Kidney epithelial cell (primary cell): ENCODE results near the gene CACNB2. TPM values are rescaled to one million over a fixed set of nuclear protein-coding genes. Genes with fewer than 3 reads are reported as not detected.

Experiments used
- DNase-seq: peaks from one replicate; pipeline ENCODE4 v3.0.0-alpha.2; 2010; ENCODE audit warnings: low read depth
- H3K27me3 ChIP-seq: 2 replicates; pipeline ENCODE4 v1.6.0; 2011; ENCODE audit warnings: low read length; ENCODE audit not compliant: control insufficient read depth, insufficient read depth
- H3K36me3 ChIP-seq: 2 replicates; pipeline ENCODE4 v1.5.1; 2011; ENCODE audit warnings: low read length; ENCODE audit not compliant: control insufficient read depth, insufficient read depth
- H3K4me3 ChIP-seq: 2 replicates; pipeline ENCODE4 v1.5.1; 2011; ENCODE audit warnings: low read depth, mild to moderate bottlenecking, control low read depth, low read length
- total RNA-seq: library from RNA; depleted of rRNA; stranded (reverse); fragments of >200 nt; gene quantifications from 2 replicates; pipeline ENCODE4 v1.2.3, GENCODE V29; 2015
- TF ChIP-seq, protein P1 (sequence below): IDR thresholded peaks from 2 replicates; pipeline ENCODE4 v1.5.1; 2011; ENCODE audit warnings: mild to moderate bottlenecking, moderate library complexity, low read length, control low read depth, inconsistent platforms; ENCODE audit not compliant: insufficient read depth, poor library complexity, severe bottlenecking

Gene CACNB2
- total RNA-seq, 1 donor from 2014 or later, result 0.04 TPM

DNA sequence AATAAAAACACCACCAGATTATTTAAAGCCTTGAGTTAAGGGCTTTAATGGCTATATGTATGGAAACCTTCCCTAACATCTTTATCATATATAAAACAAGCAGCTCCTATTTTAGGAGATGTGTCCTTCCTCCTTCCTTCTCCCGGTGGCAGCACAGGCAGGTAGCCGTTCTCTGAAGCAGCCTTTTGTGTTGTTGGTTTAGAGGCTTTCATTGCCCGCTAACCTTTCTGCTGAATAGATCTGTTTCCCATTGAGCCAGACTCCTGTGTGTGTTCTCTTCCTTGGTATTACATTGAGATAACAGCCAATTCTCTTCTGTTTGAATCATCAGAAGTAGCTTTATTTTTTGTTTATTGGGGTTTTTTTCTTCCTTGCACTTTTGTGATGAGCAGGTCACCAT lies 131.3 kb downstream of the CACNB2 start:
- Histone ChIP-seq H3K4me3 (no peak overlapping the region), H3K27me3 (no peaks in the 10 kb centered on the region), H3K36me3 (no peaks in the 10 kb centered on the region)
- no peak for DNase-seq
- TF ChIP-seq, protein P1, sequence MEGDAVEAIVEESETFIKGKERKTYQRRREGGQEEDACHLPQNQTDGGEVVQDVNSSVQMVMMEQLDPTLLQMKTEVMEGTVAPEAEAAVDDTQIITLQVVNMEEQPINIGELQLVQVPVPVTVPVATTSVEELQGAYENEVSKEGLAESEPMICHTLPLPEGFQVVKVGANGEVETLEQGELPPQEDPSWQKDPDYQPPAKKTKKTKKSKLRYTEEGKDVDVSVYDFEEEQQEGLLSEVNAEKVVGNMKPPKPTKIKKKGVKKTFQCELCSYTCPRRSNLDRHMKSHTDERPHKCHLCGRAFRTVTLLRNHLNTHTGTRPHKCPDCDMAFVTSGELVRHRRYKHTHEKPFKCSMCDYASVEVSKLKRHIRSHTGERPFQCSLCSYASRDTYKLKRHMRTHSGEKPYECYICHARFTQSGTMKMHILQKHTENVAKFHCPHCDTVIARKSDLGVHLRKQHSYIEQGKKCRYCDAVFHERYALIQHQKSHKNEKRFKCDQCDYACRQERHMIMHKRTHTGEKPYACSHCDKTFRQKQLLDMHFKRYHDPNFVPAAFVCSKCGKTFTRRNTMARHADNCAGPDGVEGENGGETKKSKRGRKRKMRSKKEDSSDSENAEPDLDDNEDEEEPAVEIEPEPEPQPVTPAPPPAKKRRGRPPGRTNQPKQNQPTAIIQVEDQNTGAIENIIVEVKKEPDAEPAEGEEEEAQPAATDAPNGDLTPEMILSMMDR, result no peak

DNA sequence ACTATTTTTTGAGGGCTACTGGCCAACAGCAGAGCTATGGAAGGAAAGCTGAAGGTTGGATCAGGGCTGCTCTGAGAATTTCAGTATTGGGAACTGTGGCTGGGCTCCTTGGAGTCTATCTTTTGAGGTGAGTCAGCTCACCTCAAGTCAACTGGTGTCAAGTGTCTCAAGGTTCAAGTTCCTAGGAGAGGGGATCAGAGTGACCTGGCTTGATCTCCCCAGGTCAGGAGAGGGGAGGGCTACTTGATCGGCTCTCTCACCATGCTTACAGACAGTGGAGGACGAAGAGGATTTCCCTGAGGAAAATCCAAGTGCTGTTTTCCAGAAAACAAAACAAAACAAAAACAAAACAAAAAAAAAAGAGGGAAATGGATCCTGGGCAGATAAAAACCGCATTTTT lies 132.8 kb downstream of the CACNB2 start:
- Histone ChIP-seq H3K27me3 (no peaks in the 10 kb centered on the region), H3K4me3 (no peak overlapping the region), H3K36me3 (no peaks in the 10 kb centered on the region)
- no peak for DNase-seq
- TF ChIP-seq, protein P1, result no peak

DNA sequence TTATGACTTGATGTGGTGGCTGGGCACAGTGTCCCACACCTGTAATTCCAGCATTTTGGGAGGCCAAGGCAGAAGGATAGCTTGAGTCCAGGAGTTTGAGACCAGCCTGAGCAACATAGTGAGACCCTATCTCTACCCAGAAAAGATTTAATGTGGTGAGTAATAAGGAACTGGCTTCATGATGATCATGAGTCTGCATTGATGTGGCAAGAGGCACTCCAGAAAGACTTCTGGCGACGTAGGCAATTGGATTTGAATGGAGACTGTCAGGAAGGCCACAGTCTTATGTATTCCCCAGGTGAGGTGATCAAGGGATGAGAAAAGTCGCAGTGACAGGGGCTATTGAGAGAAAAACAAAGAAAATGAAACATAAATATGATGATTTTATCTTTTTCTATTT lies 138.0 kb downstream of the CACNB2 start:
- H3K36me3 ChIP-seq, result no peaks in the 10 kb centered on the region
- no peaks in the 10 kb centered on the region for H3K27me3 ChIP-seq
- TF ChIP-seq, protein P1, result no peak
- H3K4me3 ChIP-seq, result no peak overlapping the region
- DNase-seq, result no peak

DNA sequence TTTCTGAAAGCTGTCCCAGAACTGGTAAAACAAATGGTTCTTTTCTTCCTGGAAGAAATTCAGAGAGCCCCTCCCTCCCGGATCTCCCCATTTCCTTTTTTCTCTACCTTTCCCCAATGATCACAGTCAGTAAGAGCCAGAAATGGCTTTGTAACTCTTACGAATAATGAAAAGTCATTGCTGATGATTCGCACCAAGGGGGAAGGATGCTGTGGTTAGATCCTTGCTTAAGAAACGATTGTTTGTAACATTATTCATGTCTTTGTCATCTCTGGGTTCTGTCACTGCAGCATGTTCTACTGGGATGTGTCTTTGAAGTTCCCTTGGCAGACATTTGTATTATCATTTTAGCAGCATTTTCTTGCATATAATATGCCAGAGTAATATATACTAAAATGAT lies 138.9 kb downstream of the CACNB2 start:
- Histone ChIP-seq H3K27me3 (no peaks in the 10 kb centered on the region), H3K4me3 (no peak overlapping the region), H3K36me3 (no peaks in the 10 kb centered on the region)
- DNase-seq, result peak; percentile 7
- TF ChIP-seq, protein P1, result no peak

DNA sequence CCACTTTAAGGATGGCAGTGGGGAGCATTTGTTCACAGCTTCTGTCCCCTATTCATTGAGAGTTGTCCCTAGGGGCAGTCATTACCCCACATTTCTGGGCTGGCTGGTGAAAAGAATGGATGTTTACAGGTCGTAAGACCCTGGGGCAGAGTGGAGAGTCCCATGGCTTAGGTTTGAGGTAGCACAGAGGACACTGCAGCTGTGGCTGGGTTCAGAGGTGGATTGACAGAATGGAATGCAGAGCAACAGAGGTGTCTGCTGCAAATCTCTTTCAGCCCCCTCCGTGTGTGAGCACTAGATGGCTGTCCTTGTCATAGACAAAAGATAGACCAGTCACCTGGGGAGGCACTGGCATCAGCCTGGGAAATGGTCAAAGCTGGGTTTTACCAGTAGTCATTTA lies 141.9 kb downstream of the CACNB2 start:
- Histone ChIP-seq H3K36me3 (no peaks in the 10 kb centered on the region), H3K4me3 (no peak overlapping the region), H3K27me3 (no peaks in the 10 kb centered on the region)
- TF ChIP-seq, protein P1, result no peak
- no peak for DNase-seq

DNA sequence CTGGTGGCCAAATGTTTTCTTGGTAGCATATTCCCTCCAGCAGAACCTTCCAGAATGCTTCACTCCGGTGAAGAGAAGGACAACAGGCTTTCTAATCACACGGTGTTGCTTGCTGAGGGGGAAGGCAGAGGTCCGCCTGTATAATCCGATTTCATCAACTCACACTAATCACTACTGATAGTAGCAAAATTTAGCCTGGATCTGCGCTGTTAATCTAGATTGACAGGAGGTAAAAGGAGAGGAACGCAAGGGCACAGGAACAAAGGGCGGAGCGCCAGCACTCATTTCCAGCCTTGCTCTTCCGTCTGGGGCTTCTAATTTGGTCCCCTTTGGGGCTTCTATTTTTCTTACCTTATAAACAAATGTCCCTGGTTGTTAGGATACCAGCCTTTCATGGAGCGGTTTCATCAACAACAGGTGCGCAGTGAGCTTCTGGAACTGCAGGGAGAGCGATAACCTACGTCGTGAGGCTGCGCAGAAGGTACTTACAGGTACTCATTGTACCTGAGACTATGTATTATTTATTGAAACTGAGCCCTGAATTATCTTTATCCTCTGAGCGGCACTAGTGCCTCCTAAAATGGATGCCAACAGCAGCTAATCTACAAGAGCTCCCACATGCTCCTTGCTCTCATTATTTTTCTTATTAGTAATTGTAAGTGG lies 150.6 kb downstream of the CACNB2 start:
- TF ChIP-seq, protein P1, result no peak
- Histone ChIP-seq H3K27me3 (no peaks in the 10 kb centered on the region), H3K4me3 (no peak overlapping the region), H3K36me3 (no peaks in the 10 kb centered on the region)
- no peak for DNase-seq
